Cerebellar cortex (tissue), 1 donor: ENCODE measurements around the gene NINL.
A peak's percentile ranks its signal among the peaks of the same experiment; 100 is the strongest.
"Not testable (repeated sequence)": the region's sequence is repeated elsewhere in the genome, so short reads cannot be mapped to it uniquely, and the experiment has no call there.

ENCODE experiments used
- DNase-seq: peaks from one replicate; pipeline ENCODE4 v3.0.0-alpha.2; 2015; ENCODE audit warnings: low spot score

The NINL gene

GRCh38 chr20:25552977-25553376 lies 32.4 kb downstream of the NINL start:
- no peak for DNase-seq

DNA sequence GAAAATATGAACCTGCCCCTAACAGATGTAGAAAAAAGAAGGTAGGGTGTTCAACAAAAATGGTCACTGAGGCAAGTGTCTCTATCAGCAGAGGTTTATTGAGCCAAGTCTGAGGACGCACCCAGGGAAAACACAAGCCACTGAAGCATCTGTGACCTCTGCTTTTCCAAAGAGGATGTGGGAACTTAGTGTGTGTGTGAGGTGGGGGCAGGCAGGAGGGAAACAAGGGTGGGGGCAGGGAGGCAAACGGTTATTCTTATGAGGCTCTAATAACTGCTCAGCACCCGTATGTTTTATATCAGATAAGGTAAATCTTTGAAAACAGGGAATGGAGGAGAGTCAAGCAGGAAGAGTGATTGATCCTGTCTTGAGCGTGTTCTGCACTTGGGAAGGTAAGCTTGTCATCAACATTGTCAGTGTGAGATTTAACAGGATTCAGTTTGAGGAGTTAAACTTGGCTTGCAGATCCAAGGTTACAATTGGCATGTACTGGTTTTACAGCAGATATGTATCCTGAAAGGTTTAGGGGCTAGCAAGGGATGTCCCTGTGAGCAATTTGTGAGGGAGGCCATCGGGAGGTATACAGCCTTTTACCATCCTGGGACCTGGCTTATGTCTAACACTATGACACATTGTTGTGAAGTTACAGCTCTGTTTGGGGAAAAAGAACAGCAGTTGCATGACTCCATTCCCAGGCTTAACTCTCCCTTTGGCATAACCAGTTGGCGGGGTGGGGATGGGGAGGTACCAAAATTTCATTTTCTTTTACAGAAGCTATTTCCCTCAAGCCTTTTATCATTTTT lies 33.7 kb downstream of the NINL start:
- no peak for DNase-seq

GRCh38 chr20:25550645-25551337 lies 34.5 kb downstream of the NINL start:
- DNase-seq, result not testable (repeated sequence)

- no peak for DNase-seq
Measured at GRCh38 chr20:25549843-25550477, 35.4 kb downstream of the NINL start.

DNA sequence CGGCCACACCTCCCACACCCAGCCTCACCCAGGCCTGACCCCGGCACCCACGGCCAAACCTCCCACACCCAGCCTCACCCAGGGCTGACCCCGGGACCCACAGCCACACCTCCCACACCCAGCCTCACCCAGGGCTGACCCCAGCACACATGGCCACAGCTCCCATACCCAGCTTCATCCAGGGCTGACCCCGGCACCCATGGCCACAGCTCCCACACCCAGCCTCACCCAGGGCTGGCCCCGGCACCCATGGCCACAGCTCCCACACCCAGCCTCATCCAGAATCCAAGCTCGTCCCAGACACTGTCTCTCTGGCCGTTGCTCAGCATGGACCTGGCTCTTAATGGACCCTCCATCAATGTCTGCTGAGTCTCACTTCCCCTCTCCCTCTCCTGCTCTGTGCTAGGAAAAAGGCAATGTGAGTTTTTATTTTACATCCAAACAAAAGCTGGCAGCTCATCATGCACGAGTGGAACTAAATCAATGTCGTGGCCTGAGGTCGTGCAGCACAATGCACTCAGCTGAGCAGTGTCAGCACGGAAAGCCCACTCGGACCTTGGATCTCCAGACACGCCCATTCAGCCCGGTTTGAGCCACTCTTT lies 36.1 kb downstream of the NINL start:
- no peak for DNase-seq

GRCh38 chr20:25548613-25549086 lies 36.7 kb downstream of the NINL start:
- no peak for DNase-seq

- no peak for DNase-seq
Measured at GRCh38 chr20:25547999-25548398, 37.3 kb downstream of the NINL start.

- no peak for DNase-seq
Measured at GRCh38 chr20:25547063-25547462, 38.3 kb downstream of the NINL start.

DNA sequence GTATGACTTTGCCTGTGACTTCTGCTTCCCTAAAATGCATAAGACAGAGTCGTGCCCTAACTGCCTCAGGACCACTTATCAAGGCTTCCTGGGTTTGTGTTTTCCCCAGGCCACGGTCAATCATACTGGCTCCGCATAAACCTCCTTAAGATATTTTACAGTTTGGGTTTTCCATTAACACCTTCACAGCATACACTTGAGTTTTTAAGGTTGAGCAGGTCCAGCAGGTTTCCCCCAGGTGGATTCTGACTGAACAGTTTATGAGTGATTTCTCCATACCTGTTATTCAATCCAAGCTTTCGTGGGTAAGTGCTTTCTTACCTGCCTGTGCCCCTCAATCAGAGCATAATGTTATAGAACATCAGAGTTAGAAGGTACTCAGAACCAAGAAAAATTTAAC lies 39.3 kb downstream of the NINL start:
- no peak for DNase-seq

DNA sequence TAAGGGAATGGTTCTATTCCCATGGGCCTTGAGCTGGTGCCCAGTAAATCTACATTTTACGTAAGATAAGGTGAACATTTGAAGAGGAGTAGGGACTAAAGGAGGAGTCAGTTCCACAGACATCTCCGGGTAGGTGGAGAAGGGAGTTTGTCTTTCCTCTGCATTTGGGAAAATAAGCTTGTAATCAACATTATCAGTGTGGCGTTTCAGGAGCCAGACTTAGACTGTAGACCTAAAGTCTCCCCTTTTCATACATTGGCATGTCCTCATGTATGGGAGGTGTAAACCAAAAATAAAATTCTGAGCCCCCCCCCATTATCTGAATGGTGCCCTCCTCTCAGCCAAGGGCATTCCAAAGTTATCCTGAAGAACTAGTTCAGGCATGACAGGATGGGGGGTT lies 40.2 kb downstream of the NINL start:
- DNase-seq, result no peak

- DNase-seq, result no peak
Measured at GRCh38 chr20:25544734-25545133, 40.6 kb downstream of the NINL start.

- DNase-seq, result no peak
Measured at GRCh38 chr20:25544311-25544710, 41.0 kb downstream of the NINL start.

DNA sequence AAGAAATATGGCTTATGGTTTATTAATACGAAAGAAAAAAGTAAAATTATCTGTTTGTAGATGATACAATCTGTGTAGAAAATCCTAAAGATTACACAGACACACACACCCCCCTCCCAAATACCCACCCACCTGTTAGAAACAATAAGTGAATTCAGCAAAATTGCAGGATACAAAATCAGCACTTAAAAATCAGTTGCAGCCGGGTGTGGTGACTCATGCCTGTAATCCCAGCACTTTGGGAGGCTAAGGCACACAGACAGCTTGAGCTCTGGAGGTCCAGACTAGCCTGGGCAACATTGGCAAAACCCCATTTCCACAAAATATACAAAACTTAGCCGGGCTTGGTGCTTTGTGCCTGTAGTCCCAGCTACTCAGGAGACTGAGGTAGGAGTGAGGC lies 42.3 kb downstream of the NINL start:
- no peak for DNase-seq

GRCh38 chr20:25541676-25542075 lies 43.7 kb downstream of the NINL start:
- DNase-seq, result no peak

GRCh38 chr20:25539742-25540672 lies 45.3 kb downstream of the NINL start:
- peak; percentile 83 for DNase-seq

DNA sequence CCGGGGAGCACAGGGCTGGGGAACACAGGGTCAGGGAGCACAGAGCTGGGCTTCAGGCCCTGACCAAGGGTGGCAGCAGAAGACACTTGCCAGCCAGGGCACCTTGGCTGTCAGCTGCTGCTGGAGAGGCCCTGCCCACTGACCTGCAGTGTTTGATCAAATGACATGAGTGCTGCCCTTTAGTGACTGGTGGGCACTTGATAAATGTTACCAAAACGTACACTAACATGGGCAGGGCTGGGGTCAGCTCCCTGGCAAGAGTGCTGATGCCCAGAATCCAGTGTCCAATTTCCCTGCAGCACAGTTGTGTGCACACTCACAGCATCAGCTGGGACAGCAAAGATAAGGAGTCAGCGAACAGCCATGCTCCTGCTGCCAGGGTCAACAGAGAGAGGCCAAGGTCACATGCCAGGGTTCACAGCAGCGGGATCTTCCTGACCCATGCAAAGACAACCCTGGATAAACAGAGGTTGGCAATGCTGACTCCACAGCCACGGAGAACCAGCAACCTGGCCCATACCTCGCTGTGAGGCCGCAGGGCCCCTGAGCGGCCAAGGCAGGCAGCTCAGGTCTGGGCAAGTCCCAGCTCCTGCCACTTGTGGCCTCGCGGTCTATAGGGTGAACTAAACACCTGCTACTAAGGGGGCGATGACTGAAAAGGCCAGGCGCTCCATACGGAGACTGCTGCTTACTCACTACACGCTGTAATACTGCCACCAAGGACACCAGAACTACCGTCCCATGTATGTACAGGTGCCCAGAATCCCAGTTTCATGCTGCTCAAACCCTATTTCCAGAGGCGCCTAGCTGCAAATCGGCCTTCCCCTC lies 46.3 kb downstream of the NINL start:
- peak; percentile 39 for DNase-seq

GRCh38 chr20:25537890-25538289 lies 47.4 kb downstream of the NINL start:
- DNase-seq, result no peak

GRCh38 chr20:25535762-25536161 lies 49.6 kb downstream of the NINL start:
- DNase-seq, result no peak

DNA sequence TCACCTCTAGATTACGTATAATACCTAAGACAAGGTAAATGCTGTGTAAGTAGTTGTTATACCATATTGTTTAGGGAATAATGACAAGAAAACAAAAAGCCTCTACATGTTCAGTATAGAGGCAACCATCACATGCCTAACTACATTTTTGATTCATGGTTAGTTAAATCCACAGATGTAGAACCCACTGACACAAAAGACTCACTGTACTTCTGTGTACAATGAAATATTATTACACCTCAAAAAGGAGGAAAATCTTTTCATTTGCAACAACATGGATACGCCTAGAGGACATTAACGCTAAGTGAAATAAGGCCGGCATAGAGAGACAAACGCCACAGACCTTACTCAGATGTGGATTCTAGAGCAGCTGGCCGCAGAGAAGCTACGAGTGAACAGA lies 50.5 kb downstream of the NINL start:
- DNase-seq, result no peak

DNA sequence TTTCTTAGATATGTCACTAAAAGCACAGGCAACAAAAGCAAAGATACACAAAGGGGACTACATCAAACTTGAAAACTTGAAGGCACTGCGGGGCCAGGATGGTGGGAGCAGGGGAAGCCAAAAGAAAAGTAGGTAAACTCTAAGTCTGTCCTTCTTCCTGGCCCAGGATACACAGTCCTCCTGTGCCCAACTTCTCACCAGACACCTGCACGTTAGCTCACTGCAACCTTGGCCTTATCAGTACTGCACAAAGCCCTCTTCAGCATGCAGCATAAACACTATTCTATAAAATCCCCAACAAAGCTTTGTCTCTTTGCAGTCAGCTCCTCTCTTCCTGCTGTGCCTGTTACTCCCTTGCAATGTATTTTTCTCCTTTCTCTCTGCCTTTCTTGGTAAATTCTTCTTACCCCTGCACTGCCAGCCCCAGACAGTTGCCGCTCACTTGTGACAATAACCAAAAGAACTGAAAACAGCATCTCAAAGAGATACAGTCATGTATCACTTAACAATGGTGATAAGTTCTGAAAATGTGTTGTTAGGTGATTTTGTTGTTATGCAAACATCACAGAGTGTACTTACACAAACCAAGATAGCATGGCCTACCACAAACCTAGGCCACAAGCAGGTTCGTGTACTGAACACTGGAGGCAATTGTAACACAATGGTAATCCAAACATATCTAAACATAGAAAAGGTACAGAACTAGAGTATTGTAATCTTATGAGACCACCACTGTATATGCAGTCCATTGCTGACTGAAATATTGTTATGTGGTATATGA lies 51.2 kb downstream of the NINL start:
- DNase-seq, result peak; percentile 22
